Fibroblast of skin of scalp (primary cell): Measurements from ENCODE around the gene E2F8.
A peak's percentile ranks its signal among the peaks of the same experiment; 100 is the strongest.

Experiments used
- DNase-seq: peaks from one replicate; pipeline ENCODE4 v3.0.0-alpha.2; 2013

E2F8 gene

DNA sequence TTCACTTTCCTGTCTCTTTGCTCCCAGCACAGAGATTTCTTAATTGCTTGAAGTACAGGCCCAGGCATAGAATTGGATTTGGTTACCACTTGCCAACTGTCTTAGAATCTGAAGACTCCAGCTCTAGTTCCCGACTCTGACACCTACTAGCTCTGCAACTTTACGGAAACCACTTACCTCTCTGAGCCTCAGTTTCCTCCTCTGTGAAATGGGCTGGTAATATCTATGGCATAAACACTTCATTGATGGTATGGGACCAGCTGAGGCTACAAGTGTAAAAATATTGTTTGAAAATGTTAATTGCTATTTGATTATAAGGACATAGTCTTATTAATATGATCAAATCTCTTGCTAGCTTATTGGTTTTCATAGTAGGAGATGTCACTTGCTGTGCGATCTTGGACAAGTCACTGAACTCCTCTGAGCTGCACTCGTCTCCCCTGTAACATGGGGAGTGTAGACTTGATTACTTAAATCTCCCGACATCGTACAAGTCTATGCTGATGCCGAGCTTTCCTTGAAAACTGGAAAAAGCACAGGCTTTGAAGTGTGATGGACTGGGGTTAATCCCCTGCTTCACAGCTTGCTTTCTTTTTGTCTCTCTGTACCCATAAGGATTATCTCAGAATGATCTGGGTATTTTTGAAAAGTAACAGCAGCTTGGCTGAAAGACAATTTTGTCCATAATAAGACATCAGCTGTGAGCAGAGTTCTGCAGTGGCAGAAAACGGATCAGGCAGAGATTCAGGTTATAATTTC, 11.8 kb upstream of the E2F8 start:
- no peak for DNase-seq

DNA sequence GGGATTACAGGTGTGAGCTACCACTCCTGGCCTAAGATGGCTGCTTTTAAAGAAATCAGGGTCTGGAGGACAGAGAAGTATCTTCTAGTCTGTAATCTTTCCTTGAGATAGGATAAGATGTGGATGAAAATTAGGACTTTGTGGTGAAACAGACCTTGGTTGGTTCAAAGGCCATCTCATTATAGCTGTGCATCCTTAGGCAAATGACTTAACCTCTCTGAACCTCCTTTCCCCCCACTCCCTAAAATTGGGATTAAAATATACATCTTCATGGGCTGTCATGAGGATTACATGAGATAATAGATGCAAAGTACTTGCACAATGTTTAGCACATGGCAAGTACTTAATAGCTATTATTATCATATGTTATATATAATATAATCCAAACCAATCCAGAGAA, 10.8 kb upstream of the E2F8 start:
- DNase-seq, result no peak

DNA sequence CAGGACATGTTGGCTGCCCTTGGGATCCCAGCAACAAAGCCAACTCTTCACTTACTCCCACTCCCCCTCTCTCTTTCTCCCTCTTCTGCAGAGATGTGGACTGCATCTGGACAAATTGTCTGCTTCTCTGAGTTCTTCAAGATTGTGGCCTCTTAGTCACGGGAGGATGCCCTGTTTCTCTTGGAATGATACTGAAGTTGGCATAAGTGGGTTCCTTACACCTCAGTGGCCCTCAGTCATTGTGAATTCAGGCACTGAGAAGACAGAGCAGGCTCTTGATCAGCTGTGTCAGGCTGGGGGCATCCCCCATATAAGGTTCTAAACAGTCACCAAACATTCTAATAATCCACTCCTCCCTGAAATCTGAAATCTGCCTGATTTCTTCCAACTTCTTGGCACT, 6.1 kb upstream of the E2F8 start:
- no peak for DNase-seq

DNA sequence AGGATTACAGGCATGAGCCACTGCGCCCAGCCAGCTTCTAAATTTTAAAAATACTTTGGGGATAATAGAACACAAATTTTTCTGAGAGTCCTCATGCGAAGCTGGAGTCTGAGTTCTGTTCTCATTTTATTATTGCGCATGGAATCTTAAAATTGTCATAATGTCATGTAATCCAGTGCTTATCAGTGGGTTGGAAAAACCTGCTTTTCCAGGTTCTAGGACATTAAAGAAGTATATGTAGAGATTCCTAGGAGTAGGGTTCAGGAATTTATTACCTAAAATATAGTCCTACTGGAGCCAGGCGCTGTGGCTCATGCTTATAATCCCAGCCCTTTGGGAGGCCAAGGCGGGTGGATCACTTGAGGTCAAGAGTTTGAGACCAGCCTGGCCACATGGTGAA, 4.6 kb upstream of the E2F8 start:
- no peak for DNase-seq

DNA sequence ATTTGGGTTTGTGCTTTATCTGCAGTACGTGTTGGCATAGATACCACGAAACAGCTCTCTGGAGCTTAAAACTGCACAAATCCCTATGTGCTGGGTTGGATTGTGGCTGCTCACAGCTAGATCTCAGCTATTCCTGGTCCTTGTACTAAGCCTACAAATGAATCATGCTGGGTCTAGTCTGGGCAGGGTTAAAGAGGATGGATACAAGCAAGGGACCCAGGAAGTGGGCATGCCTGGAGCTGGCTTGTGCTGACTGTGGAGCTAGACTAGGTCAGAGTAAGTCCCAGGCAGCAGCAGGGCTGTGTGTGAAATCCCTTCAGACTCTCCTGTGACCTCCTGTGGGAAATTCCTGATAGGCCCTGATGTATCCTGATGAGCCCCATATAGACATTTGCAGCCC, 3.9 kb upstream of the E2F8 start:
- DNase-seq, result no peak

DNA sequence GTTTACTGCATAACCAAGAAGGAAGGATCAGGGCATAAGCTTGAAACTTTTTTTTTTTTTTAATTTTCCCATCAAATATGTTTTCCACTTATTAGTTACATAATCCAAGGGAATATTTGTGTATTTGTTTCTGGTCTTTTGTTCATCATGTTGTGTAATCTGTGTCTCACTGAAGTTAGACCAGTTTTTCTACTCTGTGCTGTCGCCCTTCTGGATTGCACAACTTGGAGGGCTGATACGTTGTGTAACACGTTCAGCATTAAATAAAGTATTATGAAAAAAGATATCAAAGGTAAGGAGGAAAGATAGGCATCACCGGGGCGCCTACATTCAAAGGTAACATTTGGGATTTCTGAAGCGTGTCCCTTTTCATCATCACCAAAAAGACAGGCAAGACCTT, 3.3 kb upstream of the E2F8 start:
- no peak for DNase-seq

DNA sequence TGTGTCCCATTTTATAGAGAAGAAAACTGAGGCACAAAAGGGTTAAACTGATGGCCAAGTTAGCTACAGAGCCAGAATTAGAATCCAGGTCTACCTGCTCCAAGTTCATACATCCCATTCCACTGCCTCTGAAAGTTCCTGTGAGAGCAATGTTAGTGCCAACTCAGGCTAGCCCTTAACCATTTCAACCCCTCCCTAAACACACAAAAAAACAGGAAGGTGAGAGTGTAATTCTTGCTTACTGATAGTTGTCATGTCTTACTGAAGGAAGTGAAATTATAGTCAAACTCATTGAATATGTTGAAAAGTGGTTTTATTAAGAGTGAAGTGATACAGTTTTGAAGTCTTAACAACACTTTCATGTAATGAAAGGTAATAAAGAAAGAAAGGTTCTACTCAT, 2.9 kb upstream of the E2F8 start:
- DNase-seq, result no peak

DNA sequence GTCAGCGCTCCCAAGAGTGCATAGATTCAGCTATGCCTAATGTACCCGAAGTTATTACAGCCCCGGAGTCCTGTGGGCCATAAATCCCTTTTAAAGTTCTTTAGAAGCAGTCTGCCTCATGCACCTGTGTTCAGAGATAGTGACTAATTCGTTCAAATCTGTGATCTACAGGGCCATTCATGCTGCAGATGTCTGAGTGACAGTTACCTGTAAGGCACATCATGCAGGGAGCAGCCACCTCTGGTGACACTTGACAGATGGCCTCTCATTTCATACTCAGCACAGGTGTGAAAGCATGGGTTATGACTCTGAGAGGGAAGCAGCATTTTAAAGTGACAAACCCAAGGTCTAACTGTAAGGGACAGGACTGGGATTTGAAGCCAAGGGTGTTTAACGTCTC, 2.4 kb upstream of the E2F8 start:
- DNase-seq, result no peak

DNA sequence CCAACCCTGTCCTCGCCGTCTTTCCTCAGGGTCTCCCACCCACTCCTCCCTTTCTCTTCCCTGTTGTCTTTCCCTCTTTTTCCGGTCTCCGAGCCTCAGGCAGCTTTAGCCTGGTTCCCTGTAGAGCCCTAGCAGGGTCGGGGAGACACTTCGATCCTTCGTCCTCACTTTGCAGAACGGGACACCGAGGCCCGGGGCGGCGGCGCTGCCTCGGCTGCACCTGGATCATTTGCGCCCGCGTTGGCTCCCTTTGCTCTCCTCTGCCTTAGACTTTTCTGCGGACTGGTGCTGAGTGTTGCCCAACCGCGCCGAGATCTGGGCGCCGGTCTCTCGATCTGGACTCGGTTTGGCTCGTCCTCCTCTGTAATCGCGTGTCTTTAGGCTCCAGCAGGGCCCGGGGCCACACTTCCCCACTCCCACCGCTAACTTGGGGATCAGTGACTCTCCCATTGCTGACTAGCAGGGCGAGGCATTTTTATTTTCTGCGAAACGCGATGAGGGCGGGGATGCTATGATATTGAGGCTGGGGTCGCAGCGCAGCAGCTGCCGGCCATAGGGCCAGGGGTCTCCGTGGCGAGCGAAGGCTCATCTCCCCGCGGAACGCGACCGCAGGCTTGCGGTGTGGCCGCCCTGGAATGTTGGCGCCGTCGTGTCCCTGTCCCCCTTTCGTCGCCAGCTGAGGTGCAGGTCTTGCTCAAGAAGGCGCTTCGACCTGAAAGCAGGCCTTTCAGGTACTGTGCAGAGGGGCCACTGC, 1.6 kb upstream of the E2F8 start:
- DNase-seq, result no peak

DNA sequence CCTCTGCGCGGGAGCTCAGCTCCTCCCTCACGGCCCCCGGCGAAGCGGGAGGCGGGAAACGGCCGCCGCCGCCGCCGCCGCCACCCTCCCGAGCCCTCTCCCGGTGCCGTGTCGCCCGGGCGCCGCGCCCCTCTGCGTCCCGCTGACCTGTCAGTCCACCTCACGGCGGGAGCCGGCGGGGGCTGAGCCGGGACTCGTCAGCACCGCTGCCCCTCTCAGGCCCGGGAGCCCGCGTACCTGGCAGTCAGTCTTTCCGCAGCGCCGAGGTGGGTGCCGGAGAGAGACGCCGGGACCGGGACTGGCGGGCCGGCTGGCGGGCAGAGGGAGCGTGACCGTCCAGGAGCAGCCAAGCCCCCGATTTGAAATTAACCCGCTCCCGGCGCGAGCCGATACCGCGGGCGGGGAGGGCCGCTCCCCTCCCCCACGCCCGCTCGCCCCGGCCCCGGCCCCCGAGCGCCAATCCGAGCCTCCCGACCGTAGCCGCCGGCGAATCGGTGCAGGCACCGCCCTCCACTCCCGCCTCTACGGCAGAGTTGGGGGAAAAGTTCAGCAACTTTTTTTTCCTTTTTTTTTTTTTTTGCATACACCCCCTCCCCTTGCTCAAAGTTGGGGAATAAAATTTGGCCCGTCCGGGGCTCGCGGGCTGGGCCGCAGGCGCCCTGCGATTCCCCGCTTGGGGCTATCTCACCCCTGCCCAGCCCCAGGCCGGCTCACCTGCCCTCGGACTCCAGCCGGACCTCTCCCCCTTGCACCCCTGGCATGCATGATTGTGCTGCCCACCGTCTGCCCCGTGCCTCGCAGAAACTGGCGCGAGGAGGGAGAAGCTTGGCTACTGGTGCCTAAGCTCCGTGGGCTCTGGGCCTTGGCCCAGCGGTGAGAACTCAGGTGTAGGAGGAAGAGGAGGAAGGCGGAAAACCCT, 774 bp upstream of the E2F8 start:
- peak; percentile 29 for DNase-seq

DNA sequence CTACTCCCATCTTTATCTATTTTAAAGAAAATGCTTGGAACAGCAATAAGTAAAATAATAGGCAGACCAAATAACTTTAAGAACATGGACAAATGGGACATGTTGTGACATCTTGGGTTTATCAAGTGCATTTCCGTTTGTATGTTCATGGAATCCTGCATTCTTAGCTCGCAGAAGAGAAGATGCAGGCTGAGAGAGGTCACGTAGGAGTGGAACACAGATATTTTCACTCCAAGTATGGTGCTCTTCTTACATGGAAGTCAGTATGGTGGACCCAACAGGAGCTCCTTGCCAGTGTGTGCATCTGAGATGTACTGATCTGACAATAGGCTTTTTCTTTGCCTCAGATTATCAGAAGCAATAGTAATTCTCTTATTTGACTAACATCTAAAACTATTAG, 1.7 kb downstream of the E2F8 start:
- DNase-seq, result no peak

DNA sequence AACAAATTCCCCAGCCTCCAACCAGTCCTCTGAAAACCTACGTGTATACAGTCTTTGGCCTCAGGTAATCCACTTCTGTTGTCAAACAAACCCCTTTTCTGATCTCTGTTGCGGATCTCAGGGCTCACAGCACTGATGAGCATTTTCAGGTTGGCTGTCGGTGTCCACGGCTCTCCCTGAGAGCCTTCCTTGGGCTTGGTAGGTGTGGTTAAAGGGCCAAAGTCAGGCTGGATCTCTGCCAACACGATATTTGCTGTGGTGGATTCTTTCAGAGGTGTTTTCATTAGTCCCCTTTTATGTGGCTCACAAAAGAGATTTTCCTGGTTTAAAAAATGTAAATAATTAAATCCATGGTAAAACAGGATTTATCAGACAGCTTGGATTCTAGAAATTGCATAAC, 2.9 kb downstream of the E2F8 start:
- DNase-seq, result no peak

DNA sequence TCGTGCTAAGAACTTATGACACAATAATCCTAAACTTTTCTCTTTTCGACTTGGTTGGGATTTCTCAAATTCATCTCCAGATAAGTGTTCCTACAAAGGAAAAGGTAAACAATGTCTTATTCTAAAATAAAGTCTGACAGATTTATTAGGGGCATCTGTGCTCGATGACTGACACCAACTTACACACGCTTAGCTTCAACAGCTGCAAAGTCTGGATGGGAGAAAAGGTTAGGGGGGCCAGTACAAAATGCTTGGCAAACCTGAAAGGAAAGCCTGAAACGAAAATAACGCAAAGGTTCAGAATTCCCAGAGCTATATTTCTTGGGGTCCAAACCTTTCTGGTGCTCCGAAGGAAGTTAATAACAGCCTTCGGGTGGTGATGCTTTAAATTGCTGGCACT, 3.4 kb downstream of the E2F8 start:
- DNase-seq, result no peak

DNA sequence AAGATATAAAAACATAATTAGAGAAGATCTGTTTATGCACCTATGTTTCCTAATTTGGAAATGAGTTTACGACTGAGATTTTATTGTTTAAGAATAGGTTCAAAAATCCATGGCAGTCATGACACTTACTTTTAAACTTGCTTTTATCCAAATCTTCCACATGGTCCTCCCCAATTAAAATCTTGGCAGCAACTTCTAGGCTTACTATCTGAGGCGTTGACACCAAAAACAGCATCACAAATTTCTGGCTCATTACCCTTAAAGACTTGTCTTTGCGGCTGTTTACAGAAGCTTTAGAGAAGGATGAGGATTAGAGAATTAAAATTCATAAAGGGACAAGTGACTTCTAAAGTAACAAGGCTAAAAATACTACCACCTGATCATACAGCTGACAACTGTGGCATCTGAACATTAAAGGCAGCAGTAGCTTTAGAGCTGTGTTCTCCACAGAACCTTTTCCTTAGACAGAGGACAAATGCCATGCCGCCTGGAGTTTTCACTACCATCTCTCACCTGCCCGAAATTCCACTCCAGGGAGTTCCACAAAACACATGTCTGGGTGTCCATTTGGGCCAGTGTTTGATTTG, 6.4 kb downstream of the E2F8 start:
- DNase-seq, result no peak

DNA sequence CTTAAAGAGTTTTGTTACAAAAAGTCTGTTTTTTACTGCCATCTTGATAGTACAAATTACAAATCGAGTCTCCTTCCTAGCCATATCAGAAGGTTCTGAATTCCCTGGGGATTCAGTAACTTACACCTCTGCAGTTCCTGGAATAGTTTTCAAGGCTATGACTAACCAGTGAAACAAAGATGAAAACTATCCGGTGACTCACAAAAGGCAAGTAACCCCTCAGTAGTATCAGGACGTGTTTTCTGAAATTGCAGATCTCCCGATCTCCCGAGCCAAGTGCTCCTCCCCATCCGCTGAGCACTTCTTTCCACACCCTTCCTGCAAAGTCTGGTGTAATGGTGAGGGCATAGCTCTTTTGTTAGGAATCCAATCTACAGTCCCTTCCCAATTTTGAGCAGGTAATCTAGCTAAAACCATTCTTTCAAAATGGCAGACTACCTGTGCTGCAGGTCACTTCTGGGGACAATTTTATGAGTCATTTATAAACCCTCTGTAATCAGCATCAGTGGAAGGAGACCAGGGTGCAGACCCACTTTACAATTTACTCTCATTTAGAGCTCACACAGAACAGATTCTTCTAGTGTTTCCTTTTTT, 7.7 kb downstream of the E2F8 start:
- DNase-seq, result peak; percentile 31

DNA sequence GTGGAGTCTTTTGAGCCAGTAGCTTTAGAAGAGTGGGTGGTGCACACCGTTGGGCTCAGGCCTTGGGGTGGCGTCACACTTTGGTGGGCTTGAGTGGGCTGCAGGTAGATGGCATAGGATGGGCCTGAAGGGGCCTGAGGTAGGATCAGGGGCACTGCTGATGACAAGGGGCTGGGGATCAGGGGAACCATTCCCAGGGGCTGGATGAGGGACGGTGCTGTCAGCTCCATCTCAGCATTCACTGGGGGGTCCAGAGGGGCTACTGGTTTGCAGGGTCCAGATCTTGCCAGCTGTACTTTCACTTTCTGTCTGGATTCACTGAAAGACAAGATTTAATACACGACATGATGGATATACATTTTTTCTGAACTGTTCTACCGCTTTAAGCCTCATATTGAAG, 11.1 kb downstream of the E2F8 start:
- no peak for DNase-seq

DNA sequence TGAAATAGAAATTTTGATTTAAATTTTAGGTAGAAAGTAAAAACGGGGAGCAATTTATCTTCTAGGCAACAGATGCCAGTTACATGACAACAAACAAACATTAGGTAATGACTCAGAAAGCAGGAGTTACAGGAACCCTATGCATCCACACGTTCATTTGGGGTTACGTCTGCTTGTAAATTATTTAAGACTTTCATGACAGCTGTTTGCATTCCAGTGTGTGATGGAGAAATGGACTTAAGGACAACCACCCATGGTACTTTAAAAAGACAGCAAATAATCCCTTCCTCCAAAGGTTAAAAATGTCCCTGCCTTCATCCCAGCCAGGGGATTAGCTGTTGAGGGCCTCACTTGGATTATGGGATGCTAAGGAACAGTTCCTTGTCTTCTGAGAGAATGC, 11.8 kb downstream of the E2F8 start:
- no peak for DNase-seq

DNA sequence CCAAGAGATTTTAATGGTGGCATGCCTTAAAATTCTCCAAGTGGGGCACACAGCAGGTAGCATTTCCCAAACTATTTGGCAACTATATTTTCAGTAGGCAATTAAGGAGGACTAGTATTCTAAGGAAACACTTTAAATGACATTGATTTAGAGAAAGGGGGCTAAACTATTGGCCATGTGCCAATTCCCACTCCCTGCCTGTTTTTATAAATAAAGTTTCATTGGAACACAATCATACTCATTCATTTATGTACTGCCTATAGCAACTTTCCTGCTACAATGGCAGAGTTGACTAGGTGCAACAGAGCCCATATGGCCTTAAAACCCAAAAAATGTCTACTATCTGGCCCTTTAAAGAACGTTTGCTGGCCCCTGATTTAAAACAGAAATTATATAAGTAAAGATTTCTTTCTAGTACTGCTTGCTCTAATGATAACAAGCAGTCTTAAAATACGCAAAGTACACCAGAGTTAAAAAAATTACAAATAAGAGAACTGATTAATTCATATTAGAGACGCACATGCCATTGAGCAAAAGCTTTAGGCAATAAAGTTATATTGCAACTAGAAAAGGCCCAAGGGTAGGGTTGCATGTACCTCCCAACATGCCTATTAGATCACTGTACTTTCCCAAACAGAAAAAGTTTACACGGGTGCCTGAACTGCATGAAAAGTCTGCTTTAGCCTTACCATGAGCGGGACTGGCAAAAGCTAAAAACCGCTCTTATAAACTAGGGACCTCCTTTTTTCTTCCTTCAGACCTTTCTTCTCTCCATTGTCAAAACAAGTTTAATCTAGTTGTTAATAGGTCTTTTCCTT, 14.2 kb downstream of the E2F8 start:
- no peak for DNase-seq

DNA sequence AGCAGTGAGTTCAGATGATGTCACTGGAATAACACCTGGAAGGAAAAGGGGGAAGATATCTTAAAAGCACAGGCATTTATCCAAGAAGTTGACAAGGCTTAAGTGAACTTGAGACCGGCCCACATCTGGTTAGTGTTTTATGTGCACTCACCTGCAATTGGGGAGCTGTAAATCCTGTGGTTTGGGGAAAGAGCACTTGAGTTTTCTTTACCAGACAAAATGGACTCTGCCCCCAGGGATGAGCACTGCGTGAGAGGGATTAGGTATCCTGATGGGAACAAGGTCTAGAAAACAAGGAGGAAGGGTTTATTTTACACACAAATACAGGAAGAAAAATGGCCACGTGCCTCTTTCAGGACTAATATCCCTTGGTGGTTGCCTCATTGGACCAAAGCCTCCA, 15.2 kb downstream of the E2F8 start:
- no peak for DNase-seq

DNA sequence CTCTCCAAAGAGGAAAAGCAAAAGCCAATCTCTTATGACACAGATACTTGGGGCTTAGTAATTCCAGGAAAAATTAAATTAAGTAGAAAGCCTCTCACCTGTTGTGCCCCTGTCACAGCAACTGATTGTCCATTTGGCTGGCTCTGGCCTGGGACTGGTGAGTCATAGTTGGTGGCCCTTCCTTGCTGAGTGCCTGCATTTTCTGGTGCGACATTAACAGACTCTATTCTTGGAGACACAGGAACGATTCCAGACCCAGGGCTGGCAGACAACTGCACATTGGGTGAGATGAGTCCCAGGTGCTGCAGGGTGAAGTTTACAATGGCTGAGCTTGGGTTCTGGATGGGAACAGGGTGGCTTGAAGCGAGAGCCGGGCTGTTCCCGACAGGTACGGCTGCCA, 15.6 kb downstream of the E2F8 start:
- no peak for DNase-seq

DNA sequence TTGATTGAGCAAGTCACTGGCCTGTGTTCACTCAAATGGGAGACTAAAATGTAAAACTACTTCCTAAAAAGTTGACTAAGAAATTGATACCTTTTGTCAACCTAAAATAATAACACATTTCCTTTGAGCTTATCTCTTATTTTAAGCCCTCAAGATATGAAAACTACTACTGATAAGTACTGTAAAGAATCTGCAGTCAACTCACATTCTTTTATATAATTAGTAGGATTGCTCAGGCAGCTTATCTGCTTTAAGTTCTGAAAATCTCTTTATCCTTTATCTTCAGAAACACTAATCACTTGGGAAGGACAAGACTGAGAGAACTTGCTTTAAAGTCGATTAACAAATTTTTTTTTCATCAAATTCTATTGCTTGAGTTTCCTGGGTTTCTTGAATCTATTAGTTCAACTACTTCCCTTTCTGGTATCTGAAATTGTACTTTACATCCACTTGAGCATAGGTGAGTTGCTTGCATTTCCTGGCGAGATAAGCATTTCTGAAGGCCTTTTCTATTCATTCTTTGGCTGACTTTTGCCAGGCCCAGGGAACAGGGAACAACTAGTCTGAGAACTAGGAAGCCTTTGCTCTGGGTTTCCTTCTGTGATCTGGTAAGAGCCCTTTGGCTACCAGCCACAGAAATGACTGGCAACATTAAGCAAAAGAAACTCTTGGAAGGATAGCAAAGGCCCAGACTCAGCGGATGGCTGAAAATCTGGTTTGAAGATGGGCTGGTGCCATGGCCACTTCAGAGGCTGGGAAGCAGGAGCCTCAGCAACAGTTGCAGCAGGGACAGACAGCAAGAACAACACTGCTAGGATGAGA, 19.6 kb downstream of the E2F8 start:
- no peak for DNase-seq
